A673 (cell line): Measurements from ENCODE around the gene G6PD.

Source experiments
- CTCF ChIP-seq: fragments of 300-800, 200-600 bp; sonication (generic); conservative IDR thresholded peaks from 2 replicates; pipeline ENCODE4 v1.5.1; 2017; ENCODE audit warnings: low read depth, mild to moderate bottlenecking, antibody characterized with exemption, low read length, moderate library complexity, mixed read lengths
- EZH2 ChIP-seq: fragments of 200-600 bp; sonication (generic); IDR thresholded peaks from 2 replicates; pipeline ENCODE4 v1.6.1; 2017; ENCODE audit warnings: borderline replicate concordance, low read depth, mild to moderate bottlenecking, mixed read lengths, antibody characterized with exemption, low read length; ENCODE audit not compliant: poor library complexity, severe bottlenecking

- TF ChIP-seq CTCF, result no peak
- no peak for TF ChIP-seq EZH2
These were observed 63.3 kb downstream of the G6PD start for GRCh38 chrX:154483325-154483724.
